Stimulated activated CD8-positive, alpha-beta memory T cell treated with anti-CD3 and anti-CD28 coated beads, Interleukin-15, amount 100 ng/mL, for 24 hours (primary cell): ENCODE data around the gene KMT2B.

Experiments used
- DNase-seq: peaks from one replicate; pipeline ENCODE4 v3.0.0-alpha.2; 2020; ENCODE audit warnings: low read depth

KMT2B gene

GRCh38 chr19:35727053-35727955 lies 9.5 kb downstream of the KMT2B start:
- no peak for DNase-seq

- no peak for DNase-seq
Measured at GRCh38 chr19:35727956-35728706, 10.3 kb downstream of the KMT2B start.

GRCh38 chr19:35729021-35729420 lies 11.2 kb downstream of the KMT2B start:
- no peak for DNase-seq

- DNase-seq = no peak
Measured at GRCh38 chr19:35729763-35730162, 12.0 kb downstream of the KMT2B start.

GRCh38 chr19:35730326-35730725 lies 12.5 kb downstream of the KMT2B start:
- no peak for DNase-seq

GRCh38 chr19:35731353-35731752 lies 13.6 kb downstream of the KMT2B start:
- no peak for DNase-seq

GRCh38 chr19:35731779-35732405 lies 14.1 kb downstream of the KMT2B start:
- DNase-seq = no peak

GRCh38 chr19:35732540-35733179 lies 14.9 kb downstream of the KMT2B start:
- DNase-seq = no peak

GRCh38 chr19:35733180-35734125 lies 15.7 kb downstream of the KMT2B start:
- DNase-seq = no peak

- DNase-seq = no peak
Measured at GRCh38 chr19:35734273-35734672, 16.5 kb downstream of the KMT2B start.

- no peak for DNase-seq
Measured at GRCh38 chr19:35734889-35735288, 17.1 kb downstream of the KMT2B start.

GRCh38 chr19:35736913-35737886 lies 19.4 kb downstream of the KMT2B start:
- DNase-seq = no peak

- DNase-seq = no peak
Measured at GRCh38 chr19:35738021-35738886, 20.5 kb downstream of the KMT2B start.

GRCh38 chr19:35738887-35739229 lies 21.1 kb downstream of the KMT2B start:
- no peak for DNase-seq

- DNase-seq = no peak
Measured at GRCh38 chr19:35739275-35740107, 21.7 kb downstream of the KMT2B start.

- no peak for DNase-seq
Measured at GRCh38 chr19:35740108-35740422, 22.3 kb downstream of the KMT2B start.

- peak; percentile 80 for DNase-seq
Measured at GRCh38 chr19:35740423-35741202, 22.8 kb downstream of the KMT2B start.

- DNase-seq = no peak
Measured at GRCh38 chr19:35741203-35741515, 23.4 kb downstream of the KMT2B start.
